Caco-2 (cell line): ENCODE results near the gene CTIF. TPM values are rescaled to one million over a fixed set of nuclear protein-coding genes. Genes with fewer than 3 reads are reported as not detected.

Experiments
- BruUV-seq: library from RNA; stranded (reverse); fragments of 400-500 nt; replicated peaks from 2 replicates; lab custom pipeline; 2021; lab: Mats Ljungman, UMichigan
- CTCF ChIA-PET: fragments of 300-600 bp; sonication (Branson Sonifier 250); formaldehyde crosslinking; loops from one replicate; lab custom pipeline; 2022; ENCODE audit warnings: antibody characterized with exemption; lab: Charles Lee
- POLR2A ChIA-PET: fragments of 300-600 bp; sonication (Branson Sonifier 250); formaldehyde crosslinking; loops from one replicate; lab custom pipeline; 2022; ENCODE audit warnings: antibody characterized with exemption; lab: Charles Lee
- DNase-seq, 2 experiments: peaks; one replicate each; pipeline versions ENCODE4 v3.0.0 to v3.0.0-alpha.2; 2020 to 2022
- H3K27me3 ChIP-seq: replicated peaks from 2 replicates; pipeline ENCODE4 v1.6.0; 2011; ENCODE audit warnings: low read length; ENCODE audit not compliant: control insufficient read depth, insufficient read depth
- H3K36me3 ChIP-seq: 2 replicates; pipeline ENCODE4 v1.5.1; 2011; ENCODE audit warnings: low read length; ENCODE audit not compliant: control insufficient read depth, insufficient read depth
- H3K4me1 ChIP-seq: fragments of 250-450 bp; sonication (Bioruptor Pico); 2 replicates; pipeline ENCODE4 v1.5.1; 2020; ENCODE audit warnings: mild to moderate bottlenecking
- H3K4me3 ChIP-seq: 2 replicates; pipeline ENCODE4 v1.5.1; 2011; ENCODE audit warnings: low read depth, mild to moderate bottlenecking, control low read depth, low read length
- H3K9me3 ChIP-seq: fragments of 250-450 bp; sonication (Bioruptor Pico); 2 replicates; pipeline ENCODE4 v1.5.1; 2020; ENCODE audit warnings: mild to moderate bottlenecking, moderate library complexity
- H3K27ac Mint-ChIP-seq: one replicate; pipeline ENCODE4 v1.8.0; 2022; ENCODE audit warnings: mixed read lengths; ENCODE audit not compliant: unreplicated experiment
- H3K27me3 Mint-ChIP-seq: one replicate; pipeline ENCODE4 v1.8.0; 2022; ENCODE audit warnings: mixed read lengths; ENCODE audit not compliant: insufficient read depth, unreplicated experiment
- H3K36me3 Mint-ChIP-seq: one replicate; pipeline ENCODE4 v1.8.0; 2022; ENCODE audit warnings: mild to moderate bottlenecking, mixed read lengths; ENCODE audit not compliant: insufficient read depth, unreplicated experiment
- H3K4me1 Mint-ChIP-seq: one replicate; pipeline ENCODE4 v1.8.0; 2022; ENCODE audit warnings: low read depth, mixed read lengths; ENCODE audit not compliant: unreplicated experiment
- H3K4me3 Mint-ChIP-seq: one replicate; pipeline ENCODE4 v1.8.0; 2022; ENCODE audit warnings: mild to moderate bottlenecking, moderate library complexity, mixed read lengths; ENCODE audit not compliant: unreplicated experiment
- H3K9me3 Mint-ChIP-seq: one replicate; pipeline ENCODE4 v1.8.0; 2022; ENCODE audit warnings: mixed read lengths; ENCODE audit not compliant: unreplicated experiment
- CTCF ChIP-seq, 2 experiments: fragments of 200-600 bp in 1 of 2; IDR thresholded peaks; 1 replicate in 1 of 2; 2 replicates in 1 of 2; pipeline versions ENCODE4 v1.5.1 to v1.8.0; 2011 to 2022; ENCODE audit warnings: antibody characterized with exemption in 1 of 2, control low read depth in 1 of 2, inconsistent platforms in 1 of 2, low read depth in 1 of 2, low read length in 1 of 2, mild to moderate bottlenecking in 1 of 2, moderate library complexity in 1 of 2; ENCODE audit not compliant: insufficient read depth in 1 of 2, severe bottlenecking in 1 of 2, unreplicated experiment in 1 of 2
- intact Hi-C: fragments of 100-400 bp; cut with micrococcal nuclease; formaldehyde crosslinking; loops from one replicate; pipeline ENCODE4 v1.10.0; 2022; ENCODE audit not compliant: unreplicated experiment
- total RNA-seq: library from RNA; stranded (reverse); gene quantifications from 2 replicates; pipeline ENCODE4 v1.2.3, GENCODE V29; 2022

Gene CTIF
- total RNA-seq, 1 experiment from 2014 or later, result 19.9 TPM

DNA sequence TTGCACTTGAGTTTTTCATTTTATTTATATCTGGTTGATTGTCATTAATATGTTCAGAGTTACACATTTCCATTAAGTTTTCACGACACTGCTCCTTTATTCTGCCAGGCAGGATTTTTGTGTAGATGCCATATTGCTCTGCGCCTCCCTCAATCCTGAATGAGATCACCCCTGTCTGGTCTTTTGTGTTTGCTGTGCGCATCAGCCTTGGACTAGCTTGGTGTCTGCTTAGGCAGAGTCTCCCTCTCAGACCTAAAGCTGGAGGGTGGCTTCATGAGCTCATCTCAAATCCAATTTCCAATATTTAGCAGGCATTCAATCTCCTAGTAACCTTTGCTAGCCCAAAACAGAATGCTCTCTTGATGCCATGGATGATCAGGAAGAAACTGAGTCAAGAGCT lies 274.5 kb downstream of the CTIF start:
- no peaks in the 10 kb centered on the region for H3K36me3 ChIP-seq
- DNase-seq, result no peak
- Mint-ChIP-seq H3K4me1 (no peaks in the 10 kb centered on the region), H3K27me3 (no peaks in the 10 kb centered on the region), H3K27ac (no peak overlapping the region), H3K4me3 (no peak overlapping the region), H3K36me3 (no peaks in the 10 kb centered on the region), H3K9me3 (no peaks in the 10 kb centered on the region)
- H3K4me1 ChIP-seq, result no peaks in the 10 kb centered on the region
- intact Hi-C loops, result no loop called here
- BruUV-seq, result no TSS peak
- TF ChIP-seq CTCF (IDR thresholded peaks at IDR 0.05; ENCODE audit: insufficient read depth in 1 of 2, low read depth in 1 of 2, low read length in 1 of 2, severe bottlenecking in 1 of 2, unreplicated experiment in 1 of 2), result no peak
- H3K4me3 ChIP-seq, result no peak overlapping the region
- H3K9me3 ChIP-seq, result no peaks in the 10 kb centered on the region
- ChIA-PET CTCF (no interaction called here), POLR2A (no interaction called here)
- no peaks in the 10 kb centered on the region for H3K27me3 ChIP-seq

DNA sequence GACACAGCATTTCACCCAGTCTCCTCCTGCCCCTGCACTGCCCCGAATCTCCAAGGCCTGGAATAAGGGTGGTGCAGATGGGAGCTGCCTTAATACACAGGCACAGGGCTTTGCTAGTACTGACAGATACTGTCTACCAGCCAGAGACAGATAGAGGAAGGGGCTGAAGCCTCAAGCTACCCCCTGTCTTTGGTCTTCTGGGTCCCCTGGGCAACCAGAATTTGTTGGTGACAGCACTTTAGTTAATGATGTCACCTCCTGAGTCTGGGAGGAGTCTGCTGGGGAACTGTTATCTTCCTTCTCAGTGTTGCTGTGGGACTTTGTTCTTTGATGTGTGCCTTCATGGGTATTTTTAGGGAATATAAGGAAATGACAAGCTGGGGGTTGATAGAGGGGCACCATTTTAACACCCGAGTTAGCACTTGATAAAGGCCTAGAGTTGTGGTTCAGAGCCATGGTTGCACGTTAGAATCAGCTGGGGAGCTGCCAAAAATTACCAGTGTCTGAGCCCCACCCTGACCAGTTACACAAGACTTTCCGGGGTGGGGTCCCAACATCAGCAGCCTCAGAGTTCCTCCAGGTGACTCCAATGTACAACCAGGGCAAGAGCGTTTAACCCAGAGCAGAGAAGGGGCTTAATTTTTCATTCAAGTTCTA lies 275.1 kb downstream of the CTIF start:
- no peak for TF ChIP-seq CTCF (IDR thresholded peaks at IDR 0.05; ENCODE audit: insufficient read depth in 1 of 2, low read depth in 1 of 2, low read length in 1 of 2, severe bottlenecking in 1 of 2, unreplicated experiment in 1 of 2)
- no peaks in the 10 kb centered on the region for H3K27me3 ChIP-seq
- Mint-ChIP-seq H3K4me3 (no peak overlapping the region), H3K27me3 (no peaks in the 10 kb centered on the region), H3K36me3 (no peaks in the 10 kb centered on the region), H3K9me3 (no peaks in the 10 kb centered on the region), H3K27ac (no peak overlapping the region), H3K4me1 (no peaks in the 10 kb centered on the region)
- no peaks in the 10 kb centered on the region for H3K4me1 ChIP-seq
- BruUV-seq, result no TSS peak
- intact Hi-C loops, result no loop called here
- ChIA-PET POLR2A (no interaction called here), CTCF (no interaction called here)
- no peak for DNase-seq
- no peaks in the 10 kb centered on the region for H3K36me3 ChIP-seq
- H3K9me3 ChIP-seq, result no peaks in the 10 kb centered on the region
- no peak overlapping the region for H3K4me3 ChIP-seq

GRCh38 chr18:48814490-48815178 lies 275.8 kb downstream of the CTIF start:
- H3K36me3 ChIP-seq, result no peaks in the 10 kb centered on the region
- Mint-ChIP-seq H3K36me3 (peaks cover 3% of the 10 kb centered on the region), H3K27ac (no peak overlapping the region), H3K9me3 (no peaks in the 10 kb centered on the region), H3K27me3 (no peaks in the 10 kb centered on the region), H3K4me1 (no peaks in the 10 kb centered on the region), H3K4me3 (no peak overlapping the region)
- BruUV-seq, result no TSS peak
- no peaks in the 10 kb centered on the region for H3K9me3 ChIP-seq
- ChIA-PET CTCF (no interaction called here), POLR2A (no interaction called here)
- no peak for DNase-seq
- TF ChIP-seq CTCF (IDR thresholded peaks at IDR 0.05; ENCODE audit: insufficient read depth in 1 of 2, low read depth in 1 of 2, low read length in 1 of 2, severe bottlenecking in 1 of 2, unreplicated experiment in 1 of 2), result no peak
- no peak overlapping the region for H3K4me3 ChIP-seq
- H3K27me3 ChIP-seq, result no peaks in the 10 kb centered on the region
- intact Hi-C loops, result no loop called here
- no peaks in the 10 kb centered on the region for H3K4me1 ChIP-seq
